Ascending aorta (tissue), 2 donors: ENCODE data around the gene BPGM. TPM values are rescaled to one million over a fixed set of nuclear protein-coding genes. Genes with fewer than 3 reads are reported as not detected.

Source experiments
- DNase-seq, 2 donors: peaks; one replicate each; pipeline ENCODE4 v3.0.0-alpha.2; 2019; ENCODE audit warnings: low spot score in 2 of 2
- H3K27ac ChIP-seq, 2 donors: fragments of 200-600 bp; sonication (generic); one replicate each; pipeline ENCODE4 v1.5.1; 2016 to 2017; ENCODE audit warnings: mild to moderate bottlenecking in 1 of 2
- H3K27me3 ChIP-seq: fragments of 200-600 bp; sonication (generic); one replicate; pipeline ENCODE4 v1.5.1; 2017
- H3K36me3 ChIP-seq, 2 donors: fragments of 200-600 bp; sonication (generic); one replicate each; pipeline ENCODE4 v1.5.1; 2016
- H3K4me1 ChIP-seq, 2 donors: fragments of 200-600 bp; sonication (generic); one replicate each; pipeline ENCODE4 v1.5.1; 2016 to 2017; ENCODE audit warnings: mild to moderate bottlenecking in 1 of 2
- H3K4me3 ChIP-seq, 2 donors: fragments of 200-600 bp; sonication (generic); one replicate each; pipeline ENCODE4 v1.5.1; 2016 to 2017; ENCODE audit warnings: mild to moderate bottlenecking in 1 of 2
- H3K9me3 ChIP-seq, 2 donors: fragments of 200-600 bp; sonication (generic); one replicate each; pipeline ENCODE4 v1.5.1; 2016
- CTCF ChIP-seq, 3 experiments: fragments of 200-600 bp in 2 of 3; fragments of 450-650 bp in 1 of 3; sonication (generic) in 2 of 3; IDR thresholded peaks; one replicate each; pipeline ENCODE4 v1.5.1; 2016 to 2019; ENCODE audit warnings: antibody characterized with exemption in 3 of 3, mild to moderate bottlenecking in 1 of 3, moderate library complexity in 1 of 3
- intact Hi-C: fragments of 100-400 bp; cut with DNase I; formaldehyde crosslinking; loops from one replicate; pipeline ENCODE4 v1.15.1; 2023
- total RNA-seq: library from RNA; depleted of rRNA; stranded (reverse); fragments of >200 nt; gene quantifications from one replicate; pipeline ENCODE4 v1.1.0, GENCODE V29; 2016

The BPGM gene
- total RNA-seq, 1 donor from 2014 or later = 19.2 TPM

DNA sequence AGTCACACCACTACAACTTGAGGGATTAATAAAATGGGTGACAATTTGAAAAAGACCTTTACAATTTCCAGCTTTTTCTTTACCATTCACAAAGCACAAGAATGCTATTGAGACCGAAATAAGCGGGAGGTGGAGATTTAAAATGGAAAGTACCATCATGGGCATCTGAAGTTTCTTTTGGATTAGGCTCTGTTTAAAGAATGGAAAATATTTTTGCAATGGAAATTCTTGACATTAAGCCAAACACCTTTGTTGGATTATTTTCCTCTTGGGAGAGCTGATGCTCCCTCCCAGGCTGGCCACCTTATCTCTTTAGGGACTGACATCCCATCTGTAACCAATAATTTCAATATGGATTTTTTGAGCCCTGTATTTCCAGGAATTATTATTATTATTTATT is 62.5 kb downstream of the BPGM start:
- H3K36me3 ChIP-seq = no peaks in the 10 kb centered on the region
- peaks cover 7 to 9% of the 10 kb centered on the region in 2 donors for H3K4me1 ChIP-seq
- no peaks in the 10 kb centered on the region for H3K27me3 ChIP-seq
- peak overlapping the region; percentile 25 to 44 for H3K27ac ChIP-seq
- H3K9me3 ChIP-seq = no peaks in the 10 kb centered on the region
- no peak for DNase-seq
- no peak overlapping the region for H3K4me3 ChIP-seq
- no peak for TF ChIP-seq CTCF (IDR thresholded peaks at IDR 0.05)
- intact Hi-C loops = no loop called here

DNA sequence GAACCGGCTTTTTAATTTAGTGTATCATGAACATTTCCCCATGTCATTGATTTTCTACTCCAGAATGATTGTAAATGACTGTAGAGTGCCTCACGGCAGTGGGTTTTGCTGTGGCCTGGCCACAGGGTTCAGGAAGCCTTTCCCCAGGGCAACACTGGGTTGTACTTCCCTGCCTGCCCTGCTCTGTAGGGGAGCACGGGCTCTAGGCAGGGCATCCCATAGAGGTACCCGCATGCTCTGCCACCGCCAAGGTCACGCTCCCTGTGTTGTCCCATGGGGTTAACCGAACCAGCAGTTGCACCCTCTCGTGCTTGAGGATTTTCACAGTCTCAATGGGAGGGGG is 63.8 kb downstream of the BPGM start:
- Histone ChIP-seq H3K36me3 (no peaks in the 10 kb centered on the region), H3K9me3 (no peaks in the 10 kb centered on the region), H3K27ac (peak overlapping the region; percentile 54 to 73), H3K4me3 (no peak overlapping the region), H3K27me3 (no peaks in the 10 kb centered on the region), H3K4me1 (peaks cover 7 to 8% of the 10 kb centered on the region in 2 donors)
- TF ChIP-seq CTCF (IDR thresholded peaks at IDR 0.05) = no peak
- intact Hi-C loops = no loop called here
- no peak for DNase-seq

GRCh38 chr7:134710854-134711624 is 64.4 kb downstream of the BPGM start:
- TF ChIP-seq CTCF (IDR thresholded peaks at IDR 0.05) = no peak
- Histone ChIP-seq H3K27me3 (no peaks in the 10 kb centered on the region), H3K9me3 (no peaks in the 10 kb centered on the region), H3K4me3 (no peak overlapping the region), H3K4me1 (peaks cover 7 to 11% of the 10 kb centered on the region in 2 donors), H3K36me3 (no peaks in the 10 kb centered on the region), H3K27ac (peak overlapping the region; percentile 54 to 73)
- intact Hi-C loops = no loop called here
- DNase-seq = no peak

- Histone ChIP-seq H3K36me3 (no peaks in the 10 kb centered on the region), H3K27ac (peak overlapping the region in 1 of 2 donors; percentile 54), H3K27me3 (no peaks in the 10 kb centered on the region), H3K9me3 (no peaks in the 10 kb centered on the region), H3K4me1 (peaks cover 7 to 14% of the 10 kb centered on the region in 2 donors), H3K4me3 (no peak overlapping the region)
- TF ChIP-seq CTCF (IDR thresholded peaks at IDR 0.05) = no peak
- intact Hi-C loops = no loop called here
- DNase-seq = no peak
Observed at GRCh38 chr7:134712196-134712595, 65.5 kb downstream of the BPGM start.

DNA sequence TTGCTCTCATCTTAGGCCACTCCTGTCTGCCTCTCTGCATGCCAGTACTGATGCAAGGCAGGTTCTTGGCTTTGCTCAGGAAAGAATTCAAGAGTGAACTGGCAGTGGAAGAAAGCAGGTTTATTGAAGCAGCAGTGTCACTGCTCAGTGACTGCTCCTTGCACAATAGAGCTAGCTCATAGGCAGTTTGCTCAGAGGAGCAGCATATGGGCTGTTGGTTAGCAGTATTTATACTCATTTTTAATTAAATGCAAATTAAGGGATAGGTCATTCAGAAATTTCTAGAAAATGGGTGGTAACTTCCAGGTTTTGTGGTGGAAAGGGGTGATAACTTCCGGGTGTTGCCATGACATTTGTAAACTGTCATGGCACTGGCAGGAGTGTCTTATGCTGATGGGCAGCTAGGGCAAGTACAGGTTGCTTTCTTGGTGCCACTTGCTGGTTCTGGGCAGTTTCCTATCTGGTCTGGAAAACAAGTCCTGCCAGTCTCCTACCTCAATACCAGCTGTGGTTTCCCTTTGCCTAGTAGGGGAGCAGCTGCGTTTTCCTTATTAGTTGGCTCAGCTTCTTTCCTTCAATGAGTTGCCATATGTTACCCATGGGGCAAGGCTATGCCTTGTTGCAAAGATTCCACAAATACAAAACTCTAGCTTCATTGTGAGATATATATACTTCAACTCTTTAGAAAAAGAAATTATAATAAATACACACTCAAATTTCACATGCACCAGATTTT is 68.0 kb downstream of the BPGM start:
- DNase-seq = no peak
- TF ChIP-seq CTCF (IDR thresholded peaks at IDR 0.05) = no peak
- intact Hi-C loops = no loop called here
- H3K27ac ChIP-seq = no peak overlapping the region
- H3K27me3 ChIP-seq = no peaks in the 10 kb centered on the region
- no peaks in the 10 kb centered on the region for H3K36me3 ChIP-seq
- no peak overlapping the region for H3K4me3 ChIP-seq
- H3K4me1 ChIP-seq = peaks cover 7 to 16% of the 10 kb centered on the region in 2 donors
- no peaks in the 10 kb centered on the region for H3K9me3 ChIP-seq
